WTC11 (cell line): Measurements from ENCODE around the gene CDH11. TPM values are rescaled to one million over a fixed set of nuclear protein-coding genes. Genes with fewer than 3 reads are reported as not detected.

Experiments
- ATAC-seq: fragments of 200-7000 bp; cut with Tn5 transposase; 2 replicates; pipeline ENCODE4 v1.10.0; 2021; ENCODE audit warnings: mild to moderate bottlenecking, moderate library complexity
- CTCF ChIA-PET: fragments of 300-600 bp; sonication (Branson Sonifier 250); formaldehyde crosslinking; loops from one replicate; lab custom pipeline; 2021; ENCODE audit warnings: antibody characterized with exemption; lab: Charles Lee
- POLR2A ChIA-PET: fragments of 350-600 bp; sonication (Branson Sonifier 250); formaldehyde crosslinking; loops from one replicate; lab custom pipeline; 2021; ENCODE audit warnings: antibody characterized with exemption; lab: Charles Lee
- DNase-seq: peaks from one replicate; pipeline ENCODE4 v3.0.0; 2021; ENCODE audit warnings: low spot score
- H3K27ac Mint-ChIP-seq: 2 replicates; pipeline ENCODE4 v1.8.0; 2021; ENCODE audit warnings: mixed read lengths
- H3K27me3 Mint-ChIP-seq: 2 replicates; pipeline ENCODE4 v1.8.0; 2021; ENCODE audit warnings: low read depth, mild to moderate bottlenecking, moderate library complexity, mixed read lengths
- H3K36me3 Mint-ChIP-seq: 2 replicates; pipeline ENCODE4 v1.8.0; 2021; ENCODE audit warnings: mixed read lengths
- H3K4me1 Mint-ChIP-seq: 2 replicates; pipeline ENCODE4 v1.8.0; 2022; ENCODE audit warnings: mixed read lengths
- H3K4me3 Mint-ChIP-seq: 2 replicates; pipeline ENCODE4 v1.8.0; 2021; ENCODE audit warnings: mild to moderate bottlenecking, moderate library complexity, mixed read lengths
- H3K9me3 Mint-ChIP-seq: 2 replicates; pipeline ENCODE4 v1.8.0; 2021; ENCODE audit warnings: mixed read lengths
- AR ChIP-seq: fragments of 250-450 bp; sonication (Bioruptor Pico); IDR thresholded peaks from 2 replicates; pipeline ENCODE4 v1.9.0; 2021; ENCODE audit warnings: mild to moderate bottlenecking
- ATF1 ChIP-seq: sonication (generic); formaldehyde crosslinking; IDR thresholded peaks from 2 replicates; pipeline ENCODE4 v1.8.1; 2023; ENCODE audit warnings: mild to moderate bottlenecking, moderate library complexity, missing genetic modification reagents
- CDX4 ChIP-seq: fragments of 250-450 bp; sonication (Bioruptor Pico); IDR thresholded peaks from 2 replicates; pipeline ENCODE4 v1.9.0; 2021; ENCODE audit warnings: moderate library complexity, mild to moderate bottlenecking, inconsistent platforms, borderline replicate concordance
- EMX1 ChIP-seq: fragments of 250-450 bp; sonication (Bioruptor Pico); IDR thresholded peaks from 2 replicates; pipeline ENCODE4 v1.8.0; 2021; ENCODE audit warnings: mild to moderate bottlenecking
- ETV6 ChIP-seq: sonication (generic); formaldehyde crosslinking; IDR thresholded peaks from 2 replicates; pipeline ENCODE4 v1.8.1; 2022; ENCODE audit warnings: mild to moderate bottlenecking, missing genetic modification reagents
- FOXP1 ChIP-seq: sonication (generic); formaldehyde crosslinking; IDR thresholded peaks from 2 replicates; pipeline ENCODE4 v1.8.0; 2022; ENCODE audit warnings: missing genetic modification reagents, mild to moderate bottlenecking, moderate library complexity, borderline replicate concordance
- HMGA2 ChIP-seq: fragments of 250-450 bp; sonication (Bioruptor Pico); IDR thresholded peaks from 2 replicates; pipeline ENCODE4 v1.4.0; 2021; ENCODE audit warnings: mild to moderate bottlenecking, moderate library complexity
- JAZF1 ChIP-seq: fragments of 250-450 bp; sonication (Bioruptor Pico); IDR thresholded peaks from 2 replicates; pipeline ENCODE4 v1.9.0; 2021; ENCODE audit warnings: moderate library complexity, mild to moderate bottlenecking, inconsistent platforms
- JUN ChIP-seq: sonication (generic); formaldehyde crosslinking; IDR thresholded peaks from 2 replicates; pipeline ENCODE4 v1.8.0; 2023; ENCODE audit warnings: mild to moderate bottlenecking, missing genetic modification reagents
- OVOL2 ChIP-seq: fragments of 250-450 bp; sonication (Bioruptor Pico); IDR thresholded peaks from 2 replicates; pipeline ENCODE4 v1.9.0; 2021; ENCODE audit warnings: mild to moderate bottlenecking, borderline replicate concordance
- SMAD3 ChIP-seq: sonication (generic); formaldehyde crosslinking; IDR thresholded peaks from 2 replicates; pipeline ENCODE4 v1.8.0; 2022; ENCODE audit warnings: missing genetic modification reagents, mild to moderate bottlenecking, borderline replicate concordance
- SMAD4 ChIP-seq: sonication (generic); formaldehyde crosslinking; IDR thresholded peaks from 2 replicates; pipeline ENCODE4 v1.8.0; 2022; ENCODE audit warnings: mild to moderate bottlenecking, missing genetic modification reagents
- TP53 ChIP-seq: sonication (generic); formaldehyde crosslinking; IDR thresholded peaks from 2 replicates; pipeline ENCODE4 v1.8.1; 2023; ENCODE audit warnings: mild to moderate bottlenecking, missing genetic modification reagents
- ZNF121 ChIP-seq: sonication (generic); formaldehyde crosslinking; IDR thresholded peaks from 2 replicates; pipeline ENCODE4 v1.8.0; 2023; ENCODE audit warnings: missing genetic modification reagents
- ZNF138 ChIP-seq: sonication (generic); formaldehyde crosslinking; conservative IDR thresholded peaks from 2 replicates; pipeline ENCODE4 v1.8.1; 2022; ENCODE audit warnings: mild to moderate bottlenecking, moderate library complexity, missing genetic modification reagents
- ZNF232 ChIP-seq: sonication (generic); formaldehyde crosslinking; IDR thresholded peaks from 2 replicates; pipeline ENCODE4 v1.8.0; 2022; ENCODE audit warnings: mild to moderate bottlenecking, missing genetic modification reagents
- ZNF396 ChIP-seq: fragments of 250-450 bp; sonication (Bioruptor Pico); IDR thresholded peaks from 2 replicates; pipeline ENCODE4 v1.8.0; 2021; ENCODE audit warnings: mild to moderate bottlenecking, moderate library complexity, borderline replicate concordance
- ZNF416 ChIP-seq: fragments of 250-450 bp; sonication (Bioruptor Pico); IDR thresholded peaks from 2 replicates; pipeline ENCODE4 v1.9.0; 2021; ENCODE audit warnings: mild to moderate bottlenecking, inconsistent platforms
- ZNF423 ChIP-seq: fragments of 250-450 bp; sonication (Bioruptor Pico); IDR thresholded peaks from 2 replicates; pipeline ENCODE4 v2.1.2; 2022; ENCODE audit warnings: mild to moderate bottlenecking, moderate library complexity
- total RNA-seq: library from RNA; stranded (reverse); gene quantifications from 3 replicates; pipeline ENCODE4 v1.2.3, GENCODE V29; 2021
- TF ChIP-seq, protein P1 (sequence below): sonication (generic); formaldehyde crosslinking; IDR thresholded peaks from 2 replicates; pipeline ENCODE4 v1.8.0; 2022; ENCODE audit warnings: missing genetic modification reagents
- TF ChIP-seq, protein P2 (sequence below): sonication (generic); formaldehyde crosslinking; IDR thresholded peaks from 2 replicates; pipeline ENCODE4 v1.8.1; 2023; ENCODE audit warnings: mild to moderate bottlenecking, missing genetic modification reagents, moderate library complexity
- TF ChIP-seq, protein P3 (sequence below): sonication (generic); formaldehyde crosslinking; IDR thresholded peaks from 2 replicates; pipeline ENCODE4 v1.8.1; 2022; ENCODE audit warnings: mild to moderate bottlenecking, moderate library complexity, missing genetic modification reagents
- TF ChIP-seq, protein P4 (sequence below): sonication (generic); formaldehyde crosslinking; conservative IDR thresholded peaks from 2 replicates; pipeline ENCODE4 v1.8.1; 2023; ENCODE audit warnings: mild to moderate bottlenecking, low read depth, missing genetic modification reagents, moderate library complexity

Gene CDH11
- total RNA-seq, 1 experiment from 2014 or later = 11.6 TPM

DNA sequence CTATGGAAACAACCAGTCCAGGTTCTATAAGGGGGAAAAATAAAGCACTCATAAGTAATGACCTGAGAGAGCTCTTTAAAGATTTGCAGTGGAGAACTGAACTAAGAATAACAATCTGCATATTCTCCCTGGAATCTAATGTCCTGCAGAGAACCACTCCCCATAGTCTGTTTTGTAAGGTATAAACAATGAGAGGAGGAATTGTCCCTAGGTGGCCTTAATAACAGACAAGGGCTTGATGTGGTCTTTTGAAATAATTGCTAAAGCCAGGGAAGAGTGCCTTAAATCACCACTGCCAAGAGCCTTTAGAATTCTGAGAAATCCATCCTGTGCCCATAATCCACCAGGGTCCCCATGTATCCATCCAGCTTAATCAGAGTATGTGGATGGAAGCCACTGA lies 106.3 kb downstream of the CDH11 start (continued):
- TF ChIP-seq, protein P1, sequence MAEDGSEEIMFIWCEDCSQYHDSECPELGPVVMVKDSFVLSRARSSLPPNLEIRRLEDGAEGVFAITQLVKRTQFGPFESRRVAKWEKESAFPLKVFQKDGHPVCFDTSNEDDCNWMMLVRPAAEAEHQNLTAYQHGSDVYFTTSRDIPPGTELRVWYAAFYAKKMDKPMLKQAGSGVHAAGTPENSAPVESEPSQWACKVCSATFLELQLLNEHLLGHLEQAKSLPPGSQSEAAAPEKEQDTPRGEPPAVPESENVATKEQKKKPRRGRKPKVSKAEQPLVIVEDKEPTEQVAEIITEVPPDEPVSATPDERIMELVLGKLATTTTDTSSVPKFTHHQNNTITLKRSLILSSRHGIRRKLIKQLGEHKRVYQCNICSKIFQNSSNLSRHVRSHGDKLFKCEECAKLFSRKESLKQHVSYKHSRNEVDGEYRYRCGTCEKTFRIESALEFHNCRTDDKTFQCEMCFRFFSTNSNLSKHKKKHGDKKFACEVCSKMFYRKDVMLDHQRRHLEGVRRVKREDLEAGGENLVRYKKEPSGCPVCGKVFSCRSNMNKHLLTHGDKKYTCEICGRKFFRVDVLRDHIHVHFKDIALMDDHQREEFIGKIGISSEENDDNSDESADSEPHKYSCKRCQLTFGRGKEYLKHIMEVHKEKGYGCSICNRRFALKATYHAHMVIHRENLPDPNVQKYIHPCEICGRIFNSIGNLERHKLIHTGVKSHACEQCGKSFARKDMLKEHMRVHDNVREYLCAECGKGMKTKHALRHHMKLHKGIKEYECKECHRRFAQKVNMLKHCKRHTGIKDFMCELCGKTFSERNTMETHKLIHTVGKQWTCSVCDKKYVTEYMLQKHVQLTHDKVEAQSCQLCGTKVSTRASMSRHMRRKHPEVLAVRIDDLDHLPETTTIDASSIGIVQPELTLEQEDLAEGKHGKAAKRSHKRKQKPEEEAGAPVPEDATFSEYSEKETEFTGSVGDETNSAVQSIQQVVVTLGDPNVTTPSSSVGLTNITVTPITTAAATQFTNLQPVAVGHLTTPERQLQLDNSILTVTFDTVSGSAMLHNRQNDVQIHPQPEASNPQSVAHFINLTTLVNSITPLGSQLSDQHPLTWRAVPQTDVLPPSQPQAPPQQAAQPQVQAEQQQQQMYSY (CRISPR knock-in tag) = no peak
- no peak for TF ChIP-seq ZNF121 (CRISPR knock-in tag)

GRCh38 chr16:65012357-65012756 lies 109.5 kb downstream of the CDH11 start:
- peaks cover 6% of the 10 kb centered on the region for H3K9me3 Mint-ChIP-seq
- CTCF ChIA-PET = no interaction called here

DNA sequence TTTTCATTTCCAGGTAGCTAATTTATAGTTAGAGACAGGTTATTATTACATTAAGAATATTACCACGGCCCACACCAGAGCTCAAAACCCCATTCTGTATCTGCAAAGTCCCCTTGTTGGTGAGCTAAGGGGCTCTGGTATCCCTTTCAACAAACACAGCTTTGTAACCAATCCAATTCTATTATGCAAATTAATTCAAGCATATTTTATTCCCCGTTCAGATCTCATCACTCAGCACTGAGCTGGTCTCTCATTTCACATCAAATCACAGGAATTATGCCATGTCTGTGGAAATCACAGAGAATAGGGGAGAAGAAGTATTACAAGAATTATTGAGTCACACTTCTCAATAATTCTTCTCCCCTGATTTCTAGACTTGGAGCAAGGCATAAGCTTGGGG lies 111.7 kb downstream of the CDH11 start:
- H3K9me3 Mint-ChIP-seq = peaks cover 15% of the 10 kb centered on the region

More at GRCh38 chr16:65012357-65012756, 109.5 kb downstream of the CDH11 start:
- POLR2A ChIA-PET = no interaction called here
- Mint-ChIP-seq H3K4me3 (no peak overlapping the region), H3K27ac (no peak overlapping the region)
- TF ChIP-seq ATF1 (CRISPR knock-in tag) = no peak
- no peak for TF ChIP-seq ETV6 (CRISPR knock-in tag)
- no peak for TF ChIP-seq ZNF416 (CRISPR knock-in tag)
- TF ChIP-seq, all 79 proteins: peak for 0
- Mint-ChIP-seq H3K4me1 (peaks cover 11% of the 10 kb centered on the region), H3K36me3 (peaks cover 4% of the 10 kb centered on the region), H3K27me3 (no peaks in the 10 kb centered on the region; the same call in 1 of the 2 replicates)
- DNase-seq (no peak), ATAC-seq (no peak)

More for the DNA sequence above, 111.7 kb downstream of the CDH11 start:
- TF ChIP-seq OVOL2 = no peak
- TF ChIP-seq HMGA2 (CRISPR knock-in tag) = no peak
- no peak for TF ChIP-seq CDX4 (CRISPR knock-in tag)
- no peak for TF ChIP-seq EMX1 (CRISPR knock-in tag)
- no peak for TF ChIP-seq SMAD3
- TF ChIP-seq FOXP1 (CRISPR knock-in tag) = no peak
- TF ChIP-seq ZNF232 = no peak
- TF ChIP-seq, protein P2, sequence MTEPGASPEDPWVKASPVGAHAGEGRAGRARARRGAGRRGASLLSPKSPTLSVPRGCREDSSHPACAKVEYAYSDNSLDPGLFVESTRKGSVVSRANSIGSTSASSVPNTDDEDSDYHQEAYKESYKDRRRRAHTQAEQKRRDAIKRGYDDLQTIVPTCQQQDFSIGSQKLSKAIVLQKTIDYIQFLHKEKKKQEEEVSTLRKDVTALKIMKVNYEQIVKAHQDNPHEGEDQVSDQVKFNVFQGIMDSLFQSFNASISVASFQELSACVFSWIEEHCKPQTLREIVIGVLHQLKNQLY (CRISPR knock-in tag) = no peak
- TF ChIP-seq ATF1 (CRISPR knock-in tag) = no peak
- TF ChIP-seq JAZF1 (CRISPR knock-in tag) = no peak
- TF ChIP-seq ZNF396 (CRISPR knock-in tag) = no peak
- no peak for TF ChIP-seq JUN (CRISPR knock-in tag)
- no peak for TF ChIP-seq SMAD4 (CRISPR knock-in tag)
- no peak for TF ChIP-seq AR (CRISPR knock-in tag)
- no peak for TF ChIP-seq ZNF138 (CRISPR knock-in tag)
- TF ChIP-seq, protein P3, sequence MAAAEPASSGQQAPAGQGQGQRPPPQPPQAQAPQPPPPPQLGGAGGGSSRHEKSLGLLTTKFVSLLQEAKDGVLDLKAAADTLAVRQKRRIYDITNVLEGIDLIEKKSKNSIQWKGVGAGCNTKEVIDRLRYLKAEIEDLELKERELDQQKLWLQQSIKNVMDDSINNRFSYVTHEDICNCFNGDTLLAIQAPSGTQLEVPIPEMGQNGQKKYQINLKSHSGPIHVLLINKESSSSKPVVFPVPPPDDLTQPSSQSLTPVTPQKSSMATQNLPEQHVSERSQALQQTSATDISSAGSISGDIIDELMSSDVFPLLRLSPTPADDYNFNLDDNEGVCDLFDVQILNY (CRISPR knock-in tag) = no peak
- no peak for TF ChIP-seq TP53 (CRISPR knock-in tag)
- TF ChIP-seq, protein P4, sequence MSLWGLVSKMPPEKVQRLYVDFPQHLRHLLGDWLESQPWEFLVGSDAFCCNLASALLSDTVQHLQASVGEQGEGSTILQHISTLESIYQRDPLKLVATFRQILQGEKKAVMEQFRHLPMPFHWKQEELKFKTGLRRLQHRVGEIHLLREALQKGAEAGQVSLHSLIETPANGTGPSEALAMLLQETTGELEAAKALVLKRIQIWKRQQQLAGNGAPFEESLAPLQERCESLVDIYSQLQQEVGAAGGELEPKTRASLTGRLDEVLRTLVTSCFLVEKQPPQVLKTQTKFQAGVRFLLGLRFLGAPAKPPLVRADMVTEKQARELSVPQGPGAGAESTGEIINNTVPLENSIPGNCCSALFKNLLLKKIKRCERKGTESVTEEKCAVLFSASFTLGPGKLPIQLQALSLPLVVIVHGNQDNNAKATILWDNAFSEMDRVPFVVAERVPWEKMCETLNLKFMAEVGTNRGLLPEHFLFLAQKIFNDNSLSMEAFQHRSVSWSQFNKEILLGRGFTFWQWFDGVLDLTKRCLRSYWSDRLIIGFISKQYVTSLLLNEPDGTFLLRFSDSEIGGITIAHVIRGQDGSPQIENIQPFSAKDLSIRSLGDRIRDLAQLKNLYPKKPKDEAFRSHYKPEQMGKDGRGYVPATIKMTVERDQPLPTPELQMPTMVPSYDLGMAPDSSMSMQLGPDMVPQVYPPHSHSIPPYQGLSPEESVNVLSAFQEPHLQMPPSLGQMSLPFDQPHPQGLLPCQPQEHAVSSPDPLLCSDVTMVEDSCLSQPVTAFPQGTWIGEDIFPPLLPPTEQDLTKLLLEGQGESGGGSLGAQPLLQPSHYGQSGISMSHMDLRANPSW (CRISPR knock-in tag) = no peak
- TF ChIP-seq ZNF423 (CRISPR knock-in tag) = no peak
- 0 out of 2 replicates have a peak, but pooled peaks cover under 1% of the 10 kb centered on the region for H3K4me1 Mint-ChIP-seq
- no peak for DNase-seq
- peaks cover 5% of the 10 kb centered on the region; the same call in 1 of the 2 replicates for H3K36me3 Mint-ChIP-seq
- no peak overlapping the region for H3K27ac Mint-ChIP-seq
- no peaks in the 10 kb centered on the region; the same call in none of the 2 replicates for H3K27me3 Mint-ChIP-seq
- ATAC-seq = no peak
- H3K4me3 Mint-ChIP-seq = no peak overlapping the region
- CTCF ChIA-PET = no interaction called here
- POLR2A ChIA-PET = no interaction called here
